ENCODE data around the gene PVALB.
A peak's percentile ranks its signal among the peaks of the same experiment; 100 is the strongest.

The PVALB gene

GRCh38 chr22:36775586-36775963, 41.3 kb downstream of the PVALB start:
- Histone ChIP-seq H3K4me3 (replicated peaks; ENCODE audit: insufficient read depth, low read length) (peak overlapping the region; percentile 83), H3K27me3 (ENCODE audit: insufficient read depth, poor library complexity, severe bottlenecking) (no peaks in the 10 kb centered on the region), H3K27ac (replicated peaks) (peak overlapping the region; percentile 46)
- TF ChIP-seq POLR2AphosphoS5 (IDR thresholded peaks at IDR 0.05; ENCODE audit: low read depth), result no peak
- no peak for TF ChIP-seq SPI1 (IDR thresholded peaks at IDR 0.05; ENCODE audit: borderline replicate concordance, low read depth)
- no peak for TF ChIP-seq CTCF (IDR thresholded peaks at IDR 0.05; ENCODE audit: insufficient read depth, low read length)
- TF ChIP-seq, protein P1, sequence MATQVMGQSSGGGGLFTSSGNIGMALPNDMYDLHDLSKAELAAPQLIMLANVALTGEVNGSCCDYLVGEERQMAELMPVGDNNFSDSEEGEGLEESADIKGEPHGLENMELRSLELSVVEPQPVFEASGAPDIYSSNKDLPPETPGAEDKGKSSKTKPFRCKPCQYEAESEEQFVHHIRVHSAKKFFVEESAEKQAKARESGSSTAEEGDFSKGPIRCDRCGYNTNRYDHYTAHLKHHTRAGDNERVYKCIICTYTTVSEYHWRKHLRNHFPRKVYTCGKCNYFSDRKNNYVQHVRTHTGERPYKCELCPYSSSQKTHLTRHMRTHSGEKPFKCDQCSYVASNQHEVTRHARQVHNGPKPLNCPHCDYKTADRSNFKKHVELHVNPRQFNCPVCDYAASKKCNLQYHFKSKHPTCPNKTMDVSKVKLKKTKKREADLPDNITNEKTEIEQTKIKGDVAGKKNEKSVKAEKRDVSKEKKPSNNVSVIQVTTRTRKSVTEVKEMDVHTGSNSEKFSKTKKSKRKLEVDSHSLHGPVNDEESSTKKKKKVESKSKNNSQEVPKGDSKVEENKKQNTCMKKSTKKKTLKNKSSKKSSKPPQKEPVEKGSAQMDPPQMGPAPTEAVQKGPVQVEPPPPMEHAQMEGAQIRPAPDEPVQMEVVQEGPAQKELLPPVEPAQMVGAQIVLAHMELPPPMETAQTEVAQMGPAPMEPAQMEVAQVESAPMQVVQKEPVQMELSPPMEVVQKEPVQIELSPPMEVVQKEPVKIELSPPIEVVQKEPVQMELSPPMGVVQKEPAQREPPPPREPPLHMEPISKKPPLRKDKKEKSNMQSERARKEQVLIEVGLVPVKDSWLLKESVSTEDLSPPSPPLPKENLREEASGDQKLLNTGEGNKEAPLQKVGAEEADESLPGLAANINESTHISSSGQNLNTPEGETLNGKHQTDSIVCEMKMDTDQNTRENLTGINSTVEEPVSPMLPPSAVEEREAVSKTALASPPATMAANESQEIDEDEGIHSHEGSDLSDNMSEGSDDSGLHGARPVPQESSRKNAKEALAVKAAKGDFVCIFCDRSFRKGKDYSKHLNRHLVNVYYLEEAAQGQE (IDR thresholded peaks at IDR 0.05; ENCODE audit: insufficient replicate concordance, low read depth), result no peak
- no peak for TF ChIP-seq GABPA (IDR thresholded peaks at IDR 0.05; ENCODE audit: low read depth)
- no peak for DNase-seq (ENCODE audit: low read depth in 1 of 2, low spot score in 1 of 2)

- Histone ChIP-seq H3K27me3 (ENCODE audit: insufficient read depth, poor library complexity, severe bottlenecking) (no peaks in the 10 kb centered on the region), H3K4me3 (replicated peaks; ENCODE audit: insufficient read depth, low read length) (no peak overlapping the region), H3K27ac (replicated peaks) (no peak overlapping the region)
- peak; percentile 25 to 46 for DNase-seq (ENCODE audit: low read depth in 1 of 2, low spot score in 1 of 2)
- TF ChIP-seq, protein P1 (IDR thresholded peaks at IDR 0.05; ENCODE audit: insufficient replicate concordance, low read depth), result no peak
- peak; percentile 68 for TF ChIP-seq SPI1 (IDR thresholded peaks at IDR 0.05; ENCODE audit: borderline replicate concordance, low read depth)
- peak; percentile 32 for TF ChIP-seq CTCF (IDR thresholded peaks at IDR 0.05; ENCODE audit: insufficient read depth, low read length)
- no peak for TF ChIP-seq GABPA (IDR thresholded peaks at IDR 0.05; ENCODE audit: low read depth)
- no peak for TF ChIP-seq POLR2AphosphoS5 (IDR thresholded peaks at IDR 0.05; ENCODE audit: low read depth)
Measured at GRCh38 chr22:36773935-36774334, 42.9 kb downstream of the PVALB start.

DNA sequence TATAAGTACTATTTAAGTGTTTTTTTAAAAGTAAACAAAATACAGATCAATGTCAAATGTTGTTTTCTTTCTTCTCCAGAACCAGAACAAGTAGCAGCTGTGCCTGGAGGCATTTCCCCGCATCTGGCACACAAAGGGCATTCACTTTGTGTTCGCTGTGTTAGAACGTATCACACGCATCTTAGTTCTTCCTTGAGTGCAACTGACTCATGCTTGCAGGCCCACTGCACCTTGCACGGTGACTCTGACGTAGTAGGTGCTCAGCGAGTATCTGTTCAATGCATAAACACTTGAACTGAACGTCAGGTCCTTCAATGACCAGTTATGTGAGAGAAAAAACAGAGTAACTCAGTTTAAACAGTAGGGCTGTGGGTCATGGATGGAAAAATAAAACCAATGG, 44.4 kb downstream of the PVALB start:
- no peak for DNase-seq (ENCODE audit: low read depth in 1 of 2, low spot score in 1 of 2)
- TF ChIP-seq GABPA (IDR thresholded peaks at IDR 0.05; ENCODE audit: low read depth), result no peak
- TF ChIP-seq, protein P1 (IDR thresholded peaks at IDR 0.05; ENCODE audit: insufficient replicate concordance, low read depth), result no peak
- TF ChIP-seq CTCF (IDR thresholded peaks at IDR 0.05; ENCODE audit: insufficient read depth, low read length), result no peak
- TF ChIP-seq POLR2AphosphoS5 (IDR thresholded peaks at IDR 0.05; ENCODE audit: low read depth), result no peak
- no peak for TF ChIP-seq SPI1 (IDR thresholded peaks at IDR 0.05; ENCODE audit: borderline replicate concordance, low read depth)
- Histone ChIP-seq H3K27ac (replicated peaks) (no peak overlapping the region), H3K27me3 (ENCODE audit: insufficient read depth, poor library complexity, severe bottlenecking) (no peaks in the 10 kb centered on the region), H3K4me3 (replicated peaks; ENCODE audit: insufficient read depth, low read length) (no peak overlapping the region)

Measured in HL-60 (cell line).